GM12875 (cell line): ENCODE results near the gene PNPLA7.
"Not testable (repeated sequence)": the region's sequence is repeated elsewhere in the genome, so short reads cannot be mapped to it uniquely, and the experiment has no call there.

ENCODE experiments used
- H3K4me3 ChIP-seq: one replicate; pipeline ENCODE4 v1.5.1; 2011; ENCODE audit warnings: low read depth, low read length, control low read depth
- TF ChIP-seq, protein P1 (sequence below): IDR thresholded peaks from 2 replicates; pipeline ENCODE4 v1.5.1; 2011; ENCODE audit warnings: low read depth, mild to moderate bottlenecking, control low read depth, inconsistent platforms, low read length, moderate library complexity, borderline replicate concordance; ENCODE audit not compliant: insufficient read depth

Gene PNPLA7

DNA sequence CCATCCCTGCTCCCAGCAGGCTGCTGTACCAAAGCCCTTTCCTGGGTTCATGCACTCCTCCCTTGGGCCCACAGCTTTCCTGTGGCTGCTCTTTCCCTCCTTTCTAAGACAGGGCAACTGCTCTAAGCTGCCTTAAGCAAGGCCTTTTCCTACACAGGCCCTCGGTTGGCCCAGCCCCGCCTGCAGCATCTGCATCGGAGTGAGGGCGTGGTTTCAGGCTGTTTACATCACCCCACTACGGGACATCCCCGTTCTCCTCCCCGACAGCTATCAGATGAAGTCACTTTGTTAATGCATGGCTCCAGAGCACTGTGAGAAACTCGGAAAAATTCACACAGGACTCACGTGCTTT is 25.1 kb upstream of the PNPLA7 start:
- H3K4me3 ChIP-seq, result no peak overlapping the region
- TF ChIP-seq, protein P1, sequence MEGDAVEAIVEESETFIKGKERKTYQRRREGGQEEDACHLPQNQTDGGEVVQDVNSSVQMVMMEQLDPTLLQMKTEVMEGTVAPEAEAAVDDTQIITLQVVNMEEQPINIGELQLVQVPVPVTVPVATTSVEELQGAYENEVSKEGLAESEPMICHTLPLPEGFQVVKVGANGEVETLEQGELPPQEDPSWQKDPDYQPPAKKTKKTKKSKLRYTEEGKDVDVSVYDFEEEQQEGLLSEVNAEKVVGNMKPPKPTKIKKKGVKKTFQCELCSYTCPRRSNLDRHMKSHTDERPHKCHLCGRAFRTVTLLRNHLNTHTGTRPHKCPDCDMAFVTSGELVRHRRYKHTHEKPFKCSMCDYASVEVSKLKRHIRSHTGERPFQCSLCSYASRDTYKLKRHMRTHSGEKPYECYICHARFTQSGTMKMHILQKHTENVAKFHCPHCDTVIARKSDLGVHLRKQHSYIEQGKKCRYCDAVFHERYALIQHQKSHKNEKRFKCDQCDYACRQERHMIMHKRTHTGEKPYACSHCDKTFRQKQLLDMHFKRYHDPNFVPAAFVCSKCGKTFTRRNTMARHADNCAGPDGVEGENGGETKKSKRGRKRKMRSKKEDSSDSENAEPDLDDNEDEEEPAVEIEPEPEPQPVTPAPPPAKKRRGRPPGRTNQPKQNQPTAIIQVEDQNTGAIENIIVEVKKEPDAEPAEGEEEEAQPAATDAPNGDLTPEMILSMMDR, result no peak

DNA sequence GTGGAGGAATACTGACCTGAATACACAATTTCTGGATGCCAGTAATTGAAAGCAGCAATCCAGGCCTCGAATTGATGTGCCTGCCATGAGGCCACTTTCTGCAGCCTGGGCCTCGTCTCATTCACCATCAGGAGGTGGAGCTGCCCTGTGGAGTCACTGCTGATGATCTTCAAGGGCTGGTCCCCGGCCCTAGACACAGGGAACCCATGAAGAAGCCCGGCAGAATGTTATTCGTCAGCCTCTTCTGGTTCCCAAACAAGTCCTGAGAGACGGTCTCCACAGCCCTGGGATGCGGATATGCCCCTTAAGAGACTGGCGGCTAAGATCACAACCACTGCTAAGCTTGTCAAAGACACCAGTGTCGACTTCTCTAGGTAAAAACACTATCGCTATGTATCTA is 24.0 kb upstream of the PNPLA7 start:
- TF ChIP-seq, protein P1, result no peak

GRCh38 chr9:137570566-137570965 is 20.4 kb upstream of the PNPLA7 start:
- H3K4me3 ChIP-seq, result no peak overlapping the region
- TF ChIP-seq, protein P1, result no peak

More for the DNA sequence above, 24.0 kb upstream of the PNPLA7 start:
- H3K4me3 ChIP-seq, result no peak overlapping the region

DNA sequence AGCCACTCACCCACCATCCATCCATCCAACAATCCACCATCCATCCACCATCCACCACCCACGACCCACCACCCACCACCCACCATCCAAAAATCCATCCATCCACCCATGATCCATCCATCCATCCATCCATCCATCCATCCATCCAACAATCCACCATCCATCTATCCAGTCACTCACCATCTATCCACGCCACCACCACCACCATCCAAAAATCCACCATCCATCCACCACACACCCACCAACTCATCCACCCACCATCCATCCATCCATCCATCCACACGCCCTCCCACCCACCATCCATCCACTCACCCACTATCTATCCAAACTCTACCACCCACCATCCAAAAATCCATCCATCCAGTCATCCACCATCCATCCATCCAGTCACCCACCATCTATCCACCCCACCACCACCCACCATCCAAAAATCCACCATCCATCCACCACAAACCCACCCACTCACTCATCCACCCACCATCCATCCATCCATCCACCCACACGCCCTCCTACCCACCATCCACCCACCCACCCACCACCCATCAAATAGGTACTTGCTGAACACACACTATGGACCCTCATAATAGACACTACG is 19.5 kb upstream of the PNPLA7 start:
- TF ChIP-seq, protein P1, result no peak
- H3K4me3 ChIP-seq, result no peak overlapping the region

DNA sequence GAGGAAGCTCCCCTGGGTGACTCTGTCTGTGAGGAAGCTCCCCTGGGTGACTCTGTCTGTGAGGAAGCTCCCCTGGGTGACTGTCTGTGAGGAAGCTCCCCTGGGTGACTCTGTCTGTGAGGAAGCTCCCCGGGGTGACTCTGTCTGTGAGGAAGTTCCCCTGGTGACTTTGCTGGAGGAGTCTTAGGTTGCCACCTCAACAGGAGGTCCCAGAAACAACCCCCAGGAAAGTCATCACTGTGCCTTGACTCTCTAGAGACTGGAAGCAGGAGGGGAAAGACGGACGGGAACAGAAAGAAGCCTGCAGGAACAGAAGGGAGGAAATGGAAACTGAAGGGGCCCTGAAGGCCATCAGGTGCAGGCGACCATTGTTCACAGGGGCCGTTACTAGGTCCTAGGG is 18.2 kb upstream of the PNPLA7 start:
- not testable (repeated sequence) for H3K4me3 ChIP-seq

DNA sequence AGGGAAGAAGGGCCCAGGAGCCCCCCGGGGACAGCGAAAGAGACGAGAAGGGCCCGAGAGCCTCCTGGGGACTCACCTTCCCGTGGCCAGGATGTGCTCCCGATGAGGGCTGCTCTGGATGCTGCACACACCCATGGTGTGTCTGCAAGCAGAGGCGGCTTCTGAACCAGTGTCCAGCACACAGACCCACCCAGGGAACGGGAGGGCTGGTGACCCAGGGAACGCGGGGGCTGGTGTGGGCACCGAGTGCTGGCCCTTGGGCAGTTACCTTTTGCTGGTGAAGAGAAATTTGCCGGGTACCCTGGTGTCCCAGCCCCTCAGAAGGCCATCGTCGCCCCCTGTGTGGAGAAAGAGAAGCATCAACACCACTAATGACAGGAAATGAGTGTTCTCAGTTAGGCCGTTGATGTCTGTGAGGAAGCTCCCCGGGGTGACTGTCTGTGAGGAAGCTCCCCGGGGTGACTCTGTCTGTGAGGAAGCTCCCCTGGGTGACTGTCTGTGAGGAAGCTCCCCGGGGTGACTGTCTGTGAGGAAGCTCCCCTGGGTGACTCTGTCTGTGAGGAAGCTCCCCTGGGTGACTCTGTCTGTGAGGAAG is 14.7 kb upstream of the PNPLA7 start:
- no peak overlapping the region for H3K4me3 ChIP-seq
- TF ChIP-seq, protein P1, result no peak

- no peak overlapping the region for H3K4me3 ChIP-seq
- TF ChIP-seq, protein P1, result no peak
Observed at GRCh38 chr9:137564134-137564533, 13.9 kb upstream of the PNPLA7 start.

GRCh38 chr9:137558127-137558526 is 7.9 kb upstream of the PNPLA7 start:
- TF ChIP-seq, protein P1, result no peak

More at GRCh38 chr9:137558127-137558526, 7.9 kb upstream of the PNPLA7 start:
- no peak overlapping the region for H3K4me3 ChIP-seq
